ACHN (cell line): ENCODE data around the gene SERPINA10.

Source experiments
- DNase-seq: peaks from one replicate; pipeline ENCODE4 v3.0.0-alpha.2; 2015
- in situ Hi-C: cut with HindIII; loops from 2 replicates; pipeline ENCODE4 v1.10.0; 2017; ENCODE audit warnings: low sequenced_read_pairs, low pct_ligation_motif_present, low pct_unique_long_range_greater_than_20kb

SERPINA10 gene, protein sequence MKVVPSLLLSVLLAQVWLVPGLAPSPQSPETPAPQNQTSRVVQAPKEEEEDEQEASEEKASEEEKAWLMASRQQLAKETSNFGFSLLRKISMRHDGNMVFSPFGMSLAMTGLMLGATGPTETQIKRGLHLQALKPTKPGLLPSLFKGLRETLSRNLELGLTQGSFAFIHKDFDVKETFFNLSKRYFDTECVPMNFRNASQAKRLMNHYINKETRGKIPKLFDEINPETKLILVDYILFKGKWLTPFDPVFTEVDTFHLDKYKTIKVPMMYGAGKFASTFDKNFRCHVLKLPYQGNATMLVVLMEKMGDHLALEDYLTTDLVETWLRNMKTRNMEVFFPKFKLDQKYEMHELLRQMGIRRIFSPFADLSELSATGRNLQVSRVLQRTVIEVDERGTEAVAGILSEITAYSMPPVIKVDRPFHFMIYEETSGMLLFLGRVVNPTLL

DNA sequence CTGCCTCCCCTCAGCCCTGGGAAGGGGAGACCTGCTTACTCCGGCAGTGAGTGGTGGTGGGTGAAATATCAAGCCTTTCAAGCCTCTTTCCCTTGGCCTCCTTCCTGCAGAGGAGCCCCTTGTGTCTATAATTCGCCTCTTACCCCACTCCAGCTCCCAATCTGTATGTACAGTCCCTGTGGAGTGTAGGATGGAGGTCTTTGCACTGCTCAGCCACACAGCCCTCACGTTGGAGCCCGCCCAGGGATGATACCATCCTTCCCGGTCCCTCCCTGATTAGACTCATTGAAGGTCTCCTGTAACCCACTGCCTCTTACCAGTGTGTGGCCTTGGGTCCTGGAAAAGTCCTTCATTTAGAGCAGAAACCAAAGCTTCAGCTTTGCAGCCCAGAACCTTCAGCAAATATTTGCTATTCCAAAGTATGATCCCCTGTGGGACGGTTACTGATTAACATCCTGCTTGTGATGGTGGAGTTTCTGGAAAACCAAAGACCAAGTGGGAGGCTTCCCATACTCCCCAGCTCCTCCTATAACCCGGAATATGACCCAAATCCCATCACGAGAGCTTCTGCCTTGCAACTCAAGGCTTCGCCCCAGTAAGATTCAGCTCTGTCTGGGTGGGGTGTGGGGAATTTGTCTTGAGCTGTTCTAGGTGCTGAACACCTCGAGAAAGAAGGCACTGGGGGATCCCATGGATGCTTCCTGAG, at the start of gene SERPINA10:
Gene SERPINA10 (minus strand): TSS at position 397 of the 706 bp plus-strand sequence. CDS start 2,675 bp downstream, outside the sequence.
- no peak for DNase-seq
- in situ Hi-C loops, result no loop called here

DNA sequence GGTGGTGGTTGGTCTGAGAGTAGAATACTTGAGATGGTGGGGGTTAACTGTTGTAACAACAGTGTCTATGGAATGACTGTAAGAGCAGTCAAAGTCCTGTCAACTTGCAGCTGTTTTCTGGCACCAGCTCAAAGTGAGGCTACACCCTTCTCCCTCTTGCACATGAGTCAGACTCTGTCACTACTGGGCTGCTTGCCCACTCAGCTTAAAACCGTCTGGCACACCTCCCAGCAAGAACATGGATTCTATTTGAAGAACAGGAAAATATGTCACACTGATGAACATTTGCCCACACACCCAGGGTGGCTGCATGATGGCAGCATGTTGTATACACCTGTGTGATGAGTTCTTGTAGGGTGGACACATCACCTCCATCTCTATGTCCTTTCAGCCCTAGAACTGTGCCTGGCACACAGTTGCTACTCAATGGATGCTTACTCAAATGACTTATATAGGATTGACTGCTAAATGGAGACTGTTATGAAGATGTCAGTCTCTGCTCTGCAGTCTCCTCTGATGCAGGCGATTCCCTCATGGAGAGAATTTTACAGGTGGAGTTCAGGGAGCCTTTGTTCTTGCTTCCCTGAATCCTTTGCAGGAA, 49.4 kb upstream of the SERPINA10 start:
- in situ Hi-C loops, result no loop called here
- DNase-seq, result peak; percentile 94

DNA sequence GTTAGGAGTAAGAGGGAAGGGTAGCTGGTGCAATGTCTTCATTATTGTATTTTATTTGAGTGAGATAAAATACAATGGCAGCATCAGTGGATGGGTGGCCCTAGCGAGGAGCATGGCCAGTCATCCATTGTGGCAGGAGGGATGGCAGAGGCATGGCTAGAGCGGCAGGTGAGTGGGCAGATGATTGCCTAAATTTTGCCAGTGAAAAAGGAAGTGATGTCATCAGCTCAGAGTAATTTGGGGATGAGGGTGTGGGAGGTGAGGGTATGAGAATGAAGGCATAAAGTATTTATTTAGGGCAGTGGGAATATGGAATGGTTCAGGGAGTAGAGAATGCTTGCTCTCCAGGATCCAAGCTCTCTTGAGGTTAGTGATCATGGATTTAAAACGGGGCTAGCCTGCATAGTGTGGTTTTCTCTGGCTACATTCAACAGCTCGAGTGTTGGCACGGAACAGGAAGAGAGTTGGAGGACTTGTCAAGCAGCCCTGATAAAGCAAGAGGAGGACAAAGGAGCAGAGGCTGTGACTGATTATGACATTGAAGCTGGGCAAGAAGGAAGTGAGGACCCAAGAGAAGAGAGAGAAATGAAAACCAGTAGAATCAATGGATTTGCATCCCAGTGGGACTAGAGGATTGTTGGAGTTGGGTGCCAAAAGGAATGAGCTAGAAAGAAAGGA, 48.7 kb upstream of the SERPINA10 start:
- in situ Hi-C loops, result no loop called here
- no peak for DNase-seq

DNA sequence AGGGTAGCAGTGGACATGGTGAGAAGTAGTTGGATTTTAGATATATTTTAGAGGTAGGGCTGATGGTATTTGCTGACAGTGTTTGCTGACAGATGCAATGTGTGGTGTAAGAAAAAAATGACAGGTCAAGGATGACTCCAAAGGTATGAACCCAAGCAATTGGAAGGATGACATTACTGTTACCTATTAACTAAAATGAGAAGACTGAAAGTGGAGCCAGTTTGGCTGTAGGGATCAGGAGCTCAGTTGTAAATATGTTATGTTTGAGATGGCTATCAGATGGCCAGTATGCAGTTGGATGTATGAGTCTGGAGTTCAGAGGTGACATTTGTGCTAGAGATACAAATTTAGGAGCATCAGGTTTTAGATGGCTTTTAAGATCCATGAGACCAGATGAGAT, 47.5 kb upstream of the SERPINA10 start:
- DNase-seq, result no peak
- in situ Hi-C loops, result no loop called here

DNA sequence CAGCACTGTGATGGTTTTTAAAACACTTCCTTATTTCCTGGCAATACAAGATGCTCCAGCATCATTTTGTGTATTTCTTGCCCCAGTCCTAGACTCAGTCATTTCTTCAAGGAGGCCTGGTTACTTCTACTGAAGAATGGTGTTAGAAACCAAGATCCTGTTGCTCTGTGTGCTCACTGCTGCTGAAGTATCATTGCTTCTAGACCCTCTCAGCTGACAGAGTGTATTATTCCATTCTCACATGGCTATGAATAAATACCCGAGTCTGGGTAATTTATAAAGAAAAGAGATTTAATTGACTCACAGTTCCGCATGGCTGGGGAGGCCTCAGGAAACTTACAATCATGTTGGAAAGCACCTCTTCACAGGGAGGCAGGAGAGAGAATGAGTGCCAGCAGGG, 45.0 kb upstream of the SERPINA10 start:
- no peak for DNase-seq
- in situ Hi-C loops, result no loop called here

DNA sequence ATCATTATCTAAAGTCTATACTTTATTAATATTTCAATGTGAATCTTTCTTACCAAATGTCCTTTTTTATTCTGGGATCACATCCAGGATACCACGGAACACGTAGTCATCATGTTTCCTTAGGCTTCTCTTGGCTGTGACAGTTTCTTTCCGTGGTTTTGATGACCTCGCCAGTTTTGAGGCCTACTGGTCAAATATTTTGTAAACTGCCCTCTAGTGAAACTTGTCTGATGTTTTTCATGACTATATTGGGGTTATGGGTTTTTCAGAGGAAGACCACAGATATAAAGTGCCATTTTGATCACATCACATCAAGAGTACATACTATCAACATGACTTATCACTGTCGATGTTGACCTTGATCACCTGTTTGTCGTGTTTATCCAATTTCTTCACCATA, 44.2 kb upstream of the SERPINA10 start:
- in situ Hi-C loops, result no loop called here
- peak; percentile 16 for DNase-seq

DNA sequence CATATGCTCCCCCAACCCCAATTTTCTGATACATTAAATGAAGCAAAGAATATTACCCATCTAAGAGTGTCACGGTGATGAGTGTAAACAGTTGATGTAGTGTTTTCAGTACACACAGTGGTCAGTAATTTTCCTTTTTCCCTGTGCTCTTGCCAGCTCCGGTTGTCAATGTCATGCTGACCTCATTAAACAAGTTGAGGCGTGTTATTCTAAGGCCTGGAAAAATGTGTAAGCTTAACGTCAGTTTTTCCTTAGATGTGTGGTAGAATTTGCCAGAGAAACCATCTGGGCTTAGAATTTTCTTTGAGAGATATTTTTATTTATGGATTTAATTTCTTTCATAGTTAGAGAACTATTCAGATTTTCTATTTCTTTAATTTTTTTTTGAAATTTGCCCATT, 41.8 kb upstream of the SERPINA10 start:
- no peak for DNase-seq
- in situ Hi-C loops, result no loop called here

DNA sequence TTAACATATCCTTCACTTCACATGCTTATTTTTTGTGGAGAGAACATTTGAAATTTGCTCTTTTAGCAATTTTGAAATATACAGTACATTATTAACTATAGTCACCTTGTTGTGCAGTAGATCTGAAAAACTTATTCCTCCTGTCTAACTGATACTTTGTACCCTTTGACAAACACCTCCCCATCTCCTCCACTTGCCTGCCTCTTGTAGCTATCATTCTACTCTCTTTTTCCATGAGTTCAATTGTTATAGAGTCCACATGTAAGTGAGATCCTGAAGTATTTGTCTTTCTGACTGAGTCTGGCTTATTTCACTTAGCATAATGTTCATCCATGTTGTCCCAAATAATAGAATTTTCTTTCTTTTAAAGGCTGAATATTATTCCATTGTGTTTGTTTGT, 39.5 kb upstream of the SERPINA10 start:
- DNase-seq, result no peak
- in situ Hi-C loops, result no loop called here

DNA sequence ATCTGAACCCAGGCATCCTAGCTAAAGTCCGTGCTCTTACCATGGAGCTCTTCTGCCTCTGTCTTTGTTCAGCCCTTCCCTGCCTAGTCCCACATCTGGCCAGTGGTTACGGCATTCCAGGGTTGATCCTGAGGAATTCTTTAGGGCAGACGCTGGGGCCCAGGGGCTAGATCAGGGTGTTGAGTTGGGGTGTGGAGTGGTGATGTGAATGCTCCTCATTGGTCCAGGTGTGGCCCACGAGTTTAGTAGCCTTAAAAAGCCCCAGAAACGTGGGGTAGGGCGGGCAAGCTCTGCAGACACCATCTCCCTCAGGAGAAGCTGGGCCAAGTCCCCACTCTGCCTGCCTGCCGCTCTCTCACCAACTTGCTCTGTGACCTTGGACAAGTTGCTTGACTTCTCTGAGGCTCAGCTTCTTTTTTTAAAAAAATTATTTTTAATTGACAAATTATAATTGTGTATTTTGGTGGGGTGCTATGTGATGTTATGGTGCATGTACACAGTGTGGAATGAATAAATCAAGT, 39.1 kb upstream of the SERPINA10 start:
- no peak for DNase-seq
- in situ Hi-C loops, result no loop called here

DNA sequence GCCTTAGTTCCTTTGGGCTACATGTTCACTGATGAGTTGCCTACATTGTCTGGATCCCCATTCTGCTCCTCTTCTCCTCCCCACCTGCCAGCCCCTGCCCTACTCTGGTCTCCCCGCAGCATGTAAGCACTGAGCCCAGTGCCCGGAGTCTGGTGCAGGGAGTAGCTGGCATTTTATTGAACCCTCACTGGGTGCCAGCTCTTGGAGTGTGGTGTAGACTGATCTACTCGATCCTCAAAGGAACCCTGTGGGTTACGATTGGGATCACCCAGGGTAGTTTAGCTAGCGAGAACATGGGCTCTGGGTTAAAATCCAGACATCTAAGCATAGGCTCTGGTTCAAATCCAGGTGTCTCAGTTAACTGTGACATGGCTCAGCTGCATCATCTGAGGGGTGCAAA, 38.4 kb upstream of the SERPINA10 start:
- DNase-seq, result no peak
- in situ Hi-C loops, result no loop called here

DNA sequence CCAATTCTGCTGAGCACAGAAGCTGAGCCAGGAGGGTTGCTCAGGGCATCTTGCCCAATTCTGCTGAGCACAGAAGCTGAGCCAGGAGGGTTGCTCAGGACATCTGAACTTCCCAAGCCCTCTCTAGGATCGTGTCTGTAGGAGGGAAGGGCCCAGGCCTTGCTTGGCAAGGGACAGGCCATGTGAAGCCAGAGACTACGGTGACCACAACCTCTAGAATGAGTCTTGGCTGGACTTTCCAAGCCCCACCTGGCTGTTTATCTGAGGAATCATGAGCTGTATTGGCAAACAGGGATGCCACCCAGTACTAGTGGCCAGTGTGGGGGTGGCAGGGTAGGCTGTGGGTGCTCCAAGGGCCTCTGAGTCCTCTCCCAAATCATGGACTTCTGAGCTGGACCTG, 37.8 kb upstream of the SERPINA10 start:
- no peak for DNase-seq
- in situ Hi-C loops, result no loop called here

DNA sequence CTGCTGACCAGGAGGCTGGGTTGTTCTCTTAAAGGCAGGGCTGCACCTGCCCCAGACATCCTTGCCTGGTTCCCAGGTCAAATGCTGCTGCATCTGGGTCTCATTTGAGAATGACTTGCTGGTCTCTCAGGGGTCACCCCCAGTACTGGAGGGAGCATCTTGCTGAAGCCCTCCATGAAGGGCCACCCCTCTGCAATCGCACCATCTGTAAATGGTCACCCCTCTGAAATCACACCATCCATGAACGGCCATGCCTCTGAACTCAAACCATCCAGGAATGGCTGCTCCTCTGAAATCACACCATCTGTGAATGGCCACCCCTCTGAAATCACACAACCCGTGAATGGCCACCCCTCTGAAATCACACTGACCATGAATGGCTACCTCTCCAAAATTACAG, 37.4 kb upstream of the SERPINA10 start:
- in situ Hi-C loops, result no loop called here
- no peak for DNase-seq

DNA sequence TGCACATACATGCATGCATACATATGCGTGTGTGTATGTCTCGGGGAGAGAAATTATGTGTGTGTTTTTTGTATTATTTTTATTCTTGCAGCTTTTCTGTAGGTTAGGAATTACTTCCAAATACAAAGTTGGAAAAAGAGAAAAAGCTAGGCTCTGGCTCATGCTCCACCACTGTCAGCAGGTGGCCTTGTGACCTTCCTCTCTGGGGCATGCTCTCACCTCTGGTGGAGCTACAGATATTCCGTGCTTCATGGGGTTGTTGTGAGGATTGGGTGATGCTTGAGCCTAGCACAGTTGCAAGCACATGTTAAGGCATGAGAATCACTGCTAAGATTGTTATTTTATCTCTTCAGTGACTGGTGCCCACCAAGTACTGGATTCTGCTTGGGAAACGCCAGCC, 36.8 kb upstream of the SERPINA10 start:
- in situ Hi-C loops, result no loop called here

DNA sequence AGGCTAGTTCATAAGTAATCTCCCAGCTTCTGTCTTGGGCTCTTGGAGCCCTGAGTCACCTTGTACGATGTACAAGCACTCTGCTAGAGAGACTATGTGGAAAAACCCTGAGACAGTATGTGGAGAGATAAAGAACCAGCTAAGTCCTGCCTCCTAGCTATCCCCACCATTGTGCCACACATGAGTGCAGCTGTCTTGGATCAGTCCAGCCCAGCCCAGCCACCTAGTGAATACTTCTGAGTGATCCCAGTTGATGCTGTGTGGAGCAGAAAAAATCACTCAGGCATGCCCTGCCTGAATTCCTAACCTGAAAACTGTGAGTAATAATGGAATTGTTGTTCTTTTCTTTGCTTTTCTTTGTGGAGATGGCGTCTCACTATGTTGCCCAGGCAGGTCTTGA, 35.1 kb upstream of the SERPINA10 start:
- DNase-seq, result peak; percentile 18
- in situ Hi-C loops, result no loop called here

More for the DNA sequence above, 36.8 kb upstream of the SERPINA10 start:
- no peak for DNase-seq

DNA sequence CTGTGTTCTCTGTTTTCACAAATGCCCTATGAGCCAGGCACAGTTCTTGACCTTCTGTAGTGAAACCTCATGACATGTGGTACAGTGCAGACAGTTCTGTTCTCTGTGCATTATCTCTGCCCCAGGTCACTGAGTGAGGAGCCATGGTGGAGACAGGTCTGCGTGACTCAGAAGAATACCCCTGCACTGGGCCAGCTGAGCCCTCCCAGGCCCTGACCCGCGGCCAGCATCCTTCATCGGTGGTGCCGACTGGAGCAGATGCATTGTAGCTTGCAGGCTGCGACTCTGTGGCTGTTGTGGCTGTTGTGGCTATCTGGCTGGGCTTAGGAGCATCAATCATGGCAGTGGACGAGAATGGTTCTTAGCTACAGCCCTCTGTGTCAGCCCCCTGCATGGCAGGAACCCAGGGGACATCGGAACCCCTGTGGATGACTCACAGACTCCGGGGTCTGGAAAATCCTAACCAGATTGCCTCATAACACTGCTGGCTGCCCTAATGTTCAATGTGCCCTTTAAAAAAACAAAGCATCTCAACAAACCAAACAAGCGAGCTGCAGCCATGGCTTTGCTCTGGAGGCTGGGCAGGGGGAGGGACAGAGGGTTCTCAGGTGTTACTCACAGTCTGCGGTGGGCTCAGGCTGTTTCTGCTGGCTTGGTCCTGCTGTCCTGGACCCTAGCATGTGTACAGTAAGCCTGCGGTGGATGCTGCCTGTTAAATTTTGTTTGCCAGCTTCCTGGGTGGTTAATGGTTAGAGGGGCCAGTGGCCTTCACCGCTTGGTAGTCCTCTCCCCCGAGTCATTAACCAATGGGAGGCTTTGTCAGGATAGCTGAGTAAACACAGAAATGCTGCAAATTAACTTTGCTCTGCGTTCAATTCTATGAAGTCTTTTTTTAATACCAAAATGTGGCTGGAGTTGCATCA, 29.8 kb upstream of the SERPINA10 start, which contains the start of gene SERPINA6:
Gene SERPINA6 (minus strand): TSS at position 689 of the 923 bp plus-strand sequence. CDS start 8,688 bp downstream, outside the sequence.
- in situ Hi-C loops, result no loop called here
- DNase-seq, result peak; percentile 71

DNA sequence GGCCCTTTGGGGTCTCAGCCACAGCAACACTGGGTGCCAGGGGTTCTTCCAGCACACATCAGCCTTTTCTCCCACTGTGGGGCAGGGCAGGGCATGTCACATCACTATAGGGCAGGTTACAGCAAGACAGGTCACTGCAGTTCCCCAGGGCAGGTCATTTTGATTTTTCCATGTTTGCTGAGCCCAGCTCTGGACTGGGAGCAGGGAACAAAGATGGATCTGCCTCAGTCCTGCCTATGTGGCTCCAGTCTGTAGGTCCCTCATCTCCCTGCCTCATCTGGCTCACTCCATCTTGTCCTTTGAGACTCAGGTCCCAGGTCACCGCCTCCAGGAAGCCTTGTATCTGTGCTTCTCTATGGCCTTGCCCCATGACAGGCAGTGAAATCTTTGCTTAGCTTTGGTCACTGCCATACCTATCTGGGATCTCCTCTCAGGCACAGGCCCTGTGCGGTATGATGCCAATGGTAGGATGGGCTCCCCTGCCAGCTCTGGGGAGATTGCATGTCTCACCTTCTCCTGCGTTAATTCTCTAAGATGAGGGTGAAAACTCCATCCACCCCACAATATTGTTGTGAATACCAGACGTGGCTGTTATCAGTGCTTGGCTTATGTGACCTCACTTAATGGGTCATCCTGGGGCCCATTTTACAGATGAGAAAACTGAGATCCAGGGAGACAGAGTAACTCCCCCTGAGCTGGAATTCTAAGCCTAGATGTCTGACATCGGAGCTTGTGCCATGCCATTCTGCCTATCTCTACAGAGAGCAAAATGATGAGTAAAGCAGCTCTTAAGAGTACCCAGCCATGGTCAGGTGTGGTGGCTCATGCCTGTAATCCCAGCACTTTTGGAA, 28.6 kb upstream of the SERPINA10 start:
- in situ Hi-C loops, result no loop called here
- DNase-seq, result no peak

DNA sequence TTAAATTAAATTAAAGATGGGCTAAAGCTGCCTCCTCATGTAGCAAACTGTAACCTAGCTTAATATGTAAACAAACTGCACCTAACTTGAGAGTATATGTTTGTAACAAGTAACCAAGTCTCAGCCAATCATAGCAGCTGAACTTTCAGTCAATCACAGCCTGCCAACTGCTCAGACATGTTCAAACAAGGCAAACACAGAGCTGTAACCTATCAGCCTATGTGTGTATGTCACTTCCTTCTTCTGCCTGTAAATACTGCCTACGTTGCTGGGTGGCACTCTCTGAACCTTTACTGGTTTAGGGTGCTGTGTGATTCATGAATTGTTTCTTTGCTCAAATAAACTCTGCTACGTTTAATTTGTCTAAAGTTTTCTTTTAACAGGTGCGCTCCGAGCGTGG, 27.2 kb upstream of the SERPINA10 start:
- DNase-seq, result peak; percentile 22
- in situ Hi-C loops, result no loop called here
